ENCODE results near the gene GXYLT2.

DNA sequence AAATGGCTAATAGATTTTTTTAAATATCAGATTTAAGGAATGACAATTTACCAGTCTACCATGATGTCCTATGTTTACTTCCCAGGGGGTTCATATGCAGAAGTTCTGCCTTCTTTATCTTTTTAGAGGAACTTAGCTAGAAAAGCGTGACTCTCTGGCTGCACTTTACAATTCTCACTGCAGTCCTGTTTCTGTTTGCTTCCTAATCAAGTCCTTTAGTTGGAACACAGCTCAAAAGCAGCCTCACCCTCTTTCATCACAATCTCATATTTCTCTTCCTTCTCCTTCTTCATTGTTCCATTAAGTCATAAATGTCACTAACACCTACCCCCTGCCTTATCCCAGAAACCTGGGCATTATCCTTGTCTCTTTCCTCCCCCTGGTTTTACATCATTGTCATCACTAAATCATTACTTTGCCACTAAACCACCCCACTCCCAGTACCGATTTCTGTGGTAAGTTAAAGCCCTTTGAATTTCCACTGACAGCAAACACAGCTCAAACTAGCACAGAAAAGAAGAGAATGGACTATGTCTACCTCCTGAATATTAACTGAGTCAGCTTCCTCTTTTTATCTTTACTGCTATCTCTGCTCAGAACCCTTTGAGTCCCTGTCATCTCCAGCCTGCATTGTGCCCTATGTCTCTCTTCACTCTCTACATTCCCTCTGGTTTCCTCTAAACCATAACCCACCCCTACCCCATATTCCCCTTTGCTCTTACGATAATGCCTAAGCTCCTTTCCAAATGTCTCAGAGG is 94.9 kb downstream of the GXYLT2 start:
- TF ChIP-seq, protein P1, sequence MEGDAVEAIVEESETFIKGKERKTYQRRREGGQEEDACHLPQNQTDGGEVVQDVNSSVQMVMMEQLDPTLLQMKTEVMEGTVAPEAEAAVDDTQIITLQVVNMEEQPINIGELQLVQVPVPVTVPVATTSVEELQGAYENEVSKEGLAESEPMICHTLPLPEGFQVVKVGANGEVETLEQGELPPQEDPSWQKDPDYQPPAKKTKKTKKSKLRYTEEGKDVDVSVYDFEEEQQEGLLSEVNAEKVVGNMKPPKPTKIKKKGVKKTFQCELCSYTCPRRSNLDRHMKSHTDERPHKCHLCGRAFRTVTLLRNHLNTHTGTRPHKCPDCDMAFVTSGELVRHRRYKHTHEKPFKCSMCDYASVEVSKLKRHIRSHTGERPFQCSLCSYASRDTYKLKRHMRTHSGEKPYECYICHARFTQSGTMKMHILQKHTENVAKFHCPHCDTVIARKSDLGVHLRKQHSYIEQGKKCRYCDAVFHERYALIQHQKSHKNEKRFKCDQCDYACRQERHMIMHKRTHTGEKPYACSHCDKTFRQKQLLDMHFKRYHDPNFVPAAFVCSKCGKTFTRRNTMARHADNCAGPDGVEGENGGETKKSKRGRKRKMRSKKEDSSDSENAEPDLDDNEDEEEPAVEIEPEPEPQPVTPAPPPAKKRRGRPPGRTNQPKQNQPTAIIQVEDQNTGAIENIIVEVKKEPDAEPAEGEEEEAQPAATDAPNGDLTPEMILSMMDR (IDR thresholded peaks at IDR 0.05): no peak
- no peak for TF ChIP-seq POLR2A (IDR thresholded peaks at IDR 0.05)
